Activated CD4-positive, CD25-positive, alpha-beta regulatory T cell treated with anti-CD3 and anti-CD28 coated beads, Interleukin-2, amount 50 U/mL, for 24 hours (primary cell): ENCODE data around the gene MBP.

Source experiments
- ATAC-seq, 2 donors: fragments of 150-1000 bp; cut with Tn5 transposase; one replicate each; pipeline ENCODE4 v1.10.0; 2021; ENCODE audit warnings: mild to moderate bottlenecking in 1 of 2, moderate library complexity in 1 of 2

The MBP gene

GRCh38 chr18:76984193-76985155 lies 148.1 kb downstream of the MBP start:
- ATAC-seq = no peak

DNA sequence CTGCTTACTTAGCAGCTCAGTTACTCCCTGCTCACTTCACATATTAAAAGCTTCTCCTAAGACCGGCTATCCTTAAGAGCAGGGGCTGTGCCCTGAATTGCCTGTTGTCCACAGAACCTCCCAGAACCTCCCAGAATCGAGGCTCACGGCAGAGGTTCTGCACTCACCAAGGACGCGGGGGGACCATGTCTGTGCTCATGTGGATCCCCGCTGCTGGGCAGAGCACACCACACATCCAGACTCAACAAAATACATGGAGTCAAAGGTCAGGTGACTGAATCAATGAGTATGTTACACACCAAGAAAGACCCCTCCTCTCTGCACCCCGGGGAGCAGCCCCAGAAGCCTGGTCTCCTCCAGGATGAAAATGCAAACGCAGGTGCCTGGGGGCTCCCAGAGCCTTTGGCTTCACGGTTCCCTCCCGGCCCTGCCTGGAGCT lies 149.0 kb downstream of the MBP start:
- ATAC-seq = no peak

- ATAC-seq = peak; percentile 90 to 91
Observed at GRCh38 chr18:76982841-76983583, 149.6 kb downstream of the MBP start.

GRCh38 chr18:76982038-76982437 lies 150.5 kb downstream of the MBP start:
- no peak for ATAC-seq

DNA sequence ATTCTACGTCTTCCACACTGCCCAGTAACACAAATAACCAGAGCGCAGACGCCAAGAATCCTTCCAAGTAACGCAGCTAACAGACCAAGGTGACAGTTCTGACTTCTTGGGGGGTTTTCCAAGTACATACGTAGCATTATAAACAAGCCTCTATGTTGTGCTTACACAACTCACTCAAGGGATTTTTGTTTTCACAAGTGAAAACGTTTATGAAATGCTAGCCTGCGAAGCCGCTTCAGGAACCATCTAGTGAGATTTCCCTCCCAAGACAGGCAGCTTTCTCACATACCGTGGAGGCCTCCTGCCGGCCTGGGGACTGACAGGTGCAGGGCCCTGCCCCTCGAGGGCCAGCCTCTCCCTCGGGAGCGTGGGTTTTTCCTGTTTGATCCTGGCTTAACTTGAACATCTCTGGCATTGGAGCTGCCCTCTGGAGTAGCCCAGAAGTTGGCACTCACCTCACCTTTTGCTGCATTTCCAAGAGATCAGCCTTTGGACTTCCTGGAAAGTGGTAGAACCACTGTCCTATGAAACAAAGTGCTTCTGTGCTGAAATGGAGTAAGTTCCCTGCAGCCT lies 151.1 kb downstream of the MBP start:
- no peak for ATAC-seq

DNA sequence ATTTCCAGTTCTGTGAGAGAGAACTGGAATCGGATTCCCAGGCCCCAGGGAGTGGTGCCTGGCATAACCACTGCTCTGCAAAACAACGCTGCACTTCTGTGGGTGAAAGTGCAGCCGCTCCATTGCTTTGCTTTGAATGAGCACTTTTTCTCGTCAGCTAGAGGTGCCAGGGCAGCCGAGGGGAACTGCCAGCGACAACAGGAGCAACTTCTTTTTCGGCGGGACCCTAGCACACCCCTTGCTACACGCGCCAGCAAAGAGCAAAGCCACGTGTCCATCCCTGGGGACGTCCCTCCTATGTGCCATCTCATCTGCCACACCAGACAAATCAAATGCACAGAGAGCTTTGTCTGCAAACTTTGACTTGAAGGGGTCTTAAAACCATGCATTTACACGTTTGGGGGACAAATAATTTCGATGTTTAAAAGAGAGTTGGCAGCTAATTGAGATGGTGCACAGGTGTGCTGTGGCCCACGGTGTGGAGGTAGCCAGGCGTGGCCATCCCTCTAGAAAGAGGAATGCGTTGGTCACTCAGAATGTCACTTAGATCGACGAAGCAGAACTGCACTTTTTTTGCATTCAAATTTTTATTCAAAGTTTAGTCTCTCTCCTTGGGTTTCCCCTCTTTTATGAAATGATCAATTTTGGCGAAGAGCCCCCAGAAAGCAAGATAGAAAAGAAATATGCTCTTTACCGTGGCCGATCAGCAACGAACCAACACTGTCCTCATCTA lies 151.8 kb downstream of the MBP start:
- no peak for ATAC-seq

GRCh38 chr18:76979906-76980305 lies 152.7 kb downstream of the MBP start:
- no peak for ATAC-seq

GRCh38 chr18:76979111-76979751 lies 153.4 kb downstream of the MBP start:
- no peak for ATAC-seq

DNA sequence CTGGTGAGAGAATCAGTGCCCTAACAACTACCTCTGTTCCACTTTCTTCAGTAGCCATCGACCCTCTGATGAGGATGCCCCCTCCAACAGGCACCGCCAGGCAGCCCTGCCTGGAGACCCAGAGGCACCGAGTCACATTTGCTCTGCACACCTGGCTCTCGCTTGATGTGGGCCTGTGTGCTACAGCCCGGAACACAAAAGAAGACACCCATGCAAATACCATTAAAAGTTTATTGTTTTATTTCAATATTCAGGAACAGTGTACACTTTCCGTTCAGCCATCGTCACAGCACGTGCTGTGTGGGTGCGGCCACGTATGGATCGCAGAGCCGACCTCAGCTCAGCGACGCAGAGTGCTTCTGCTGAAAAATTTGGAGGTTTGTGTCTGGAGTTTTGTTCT lies 154.0 kb downstream of the MBP start:
- ATAC-seq = no peak

GRCh38 chr18:76977684-76978232 lies 154.8 kb downstream of the MBP start:
- no peak for ATAC-seq

DNA sequence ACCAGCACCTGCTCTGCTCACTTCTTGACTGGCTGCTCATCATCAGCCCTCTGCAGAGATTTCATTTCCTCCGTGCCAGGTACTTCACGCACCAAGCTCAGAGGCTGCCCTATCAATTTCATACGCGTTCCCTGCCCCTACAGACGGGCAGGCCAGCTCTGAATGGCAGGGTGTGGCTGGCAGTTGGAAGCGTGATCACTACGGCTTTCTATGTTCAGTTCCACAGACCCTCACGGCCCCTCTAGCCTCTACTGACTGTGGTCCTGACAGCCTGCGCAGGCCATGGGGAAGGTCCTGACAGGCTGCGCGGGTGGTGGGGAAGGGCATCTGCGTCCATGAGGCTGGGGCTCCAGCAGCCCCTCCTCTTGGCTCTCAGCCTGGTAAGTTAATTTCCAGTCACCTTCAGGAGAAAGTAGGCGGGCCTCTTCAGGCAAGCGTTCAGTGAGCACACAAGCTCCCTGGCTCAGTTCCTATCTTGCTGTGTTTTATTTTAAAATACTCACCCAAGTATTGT lies 155.4 kb downstream of the MBP start:
- no peak for ATAC-seq

DNA sequence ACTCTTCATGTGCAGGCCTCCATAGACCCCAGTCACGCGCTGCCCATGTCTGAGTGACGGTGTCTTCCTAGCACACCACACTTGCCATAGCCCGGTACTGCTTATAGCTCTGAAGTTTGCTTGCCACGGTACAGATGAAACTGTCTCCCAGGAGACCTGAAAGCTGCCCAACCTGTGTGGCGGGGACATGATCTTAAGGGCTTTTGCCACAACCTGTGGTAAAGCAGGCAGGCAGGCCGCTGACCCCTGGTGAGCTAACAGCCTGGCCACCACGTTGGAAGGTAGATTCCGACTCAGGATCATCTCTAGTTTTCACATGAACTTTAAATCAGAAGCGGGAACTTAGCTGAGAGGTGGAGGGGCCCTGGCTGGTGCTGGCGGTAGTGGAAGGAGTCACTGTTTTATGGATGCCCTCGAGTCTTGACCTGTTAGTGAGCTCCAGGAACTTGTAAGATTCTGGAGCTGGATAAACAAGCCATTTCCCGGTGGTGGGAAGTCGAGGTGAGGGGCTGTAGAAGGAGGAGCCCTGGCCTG lies 156.9 kb downstream of the MBP start:
- ATAC-seq = no peak

GRCh38 chr18:76974386-76974785 lies 158.2 kb downstream of the MBP start:
- no peak for ATAC-seq

GRCh38 chr18:76973520-76974266 lies 158.9 kb downstream of the MBP start:
- ATAC-seq = no peak

GRCh38 chr18:76972846-76973519 lies 159.6 kb downstream of the MBP start:
- ATAC-seq = no peak

DNA sequence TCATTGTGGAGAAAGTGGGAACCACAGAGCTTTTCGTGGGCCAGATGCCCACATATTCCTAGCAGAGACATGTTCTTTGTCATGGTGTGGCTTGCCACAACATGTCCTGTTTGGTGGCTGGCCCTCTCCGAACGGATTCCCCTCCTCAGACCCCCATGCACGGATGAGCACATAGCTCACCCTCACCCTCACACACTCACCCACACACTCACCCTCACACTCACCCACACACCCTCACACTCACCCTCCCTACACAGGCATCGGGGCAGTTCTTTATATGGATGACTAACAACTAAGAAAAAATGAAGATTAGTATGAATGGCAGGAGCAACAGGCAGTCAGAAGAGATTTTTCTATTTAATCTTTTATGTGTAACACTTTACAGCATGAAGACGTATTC lies 160.3 kb downstream of the MBP start:
- ATAC-seq = no peak

- ATAC-seq = no peak
Observed at GRCh38 chr18:76970770-76971559, 161.6 kb downstream of the MBP start.

GRCh38 chr18:76967721-76968472 lies 164.7 kb downstream of the MBP start:
- no peak for ATAC-seq
